Right cardiac atrium (tissue), 5 donors: ENCODE measurements around the gene IGFBP5. TPM values are rescaled to one million over a fixed set of nuclear protein-coding genes. Genes with fewer than 3 reads are reported as not detected.

Source experiments
- ATAC-seq, 2 donors: fragments of 200-7000 bp; cut with Tn5 transposase; one replicate each; pipeline versions ENCODE4 v1.8.0 to v1.9.1; 2020; ENCODE audit warnings: moderate library complexity in 2 of 2, mild to moderate bottlenecking in 1 of 2
- DNase-seq, 3 donors: peaks; one replicate each; pipeline ENCODE4 v3.0.0-alpha.2; 2020
- H3K27ac ChIP-seq: one replicate; pipeline ENCODE4 v1.5.1; 2013; ENCODE audit warnings: mild to moderate bottlenecking, low read length, control low read depth, moderate library complexity
- H3K27me3 ChIP-seq: one replicate; pipeline ENCODE4 v1.6.1; 2013; ENCODE audit not compliant: control insufficient read depth, insufficient read depth
- H3K4me1 ChIP-seq: one replicate; pipeline ENCODE4 v1.6.1; 2013; ENCODE audit warnings: low read length; ENCODE audit not compliant: control insufficient read depth, insufficient read depth
- H3K4me3 ChIP-seq: one replicate; pipeline ENCODE4 v1.5.1; 2013; ENCODE audit warnings: low read length, control low read depth
- H3K9me3 ChIP-seq: one replicate; pipeline ENCODE4 v1.6.1; 2013; ENCODE audit warnings: low read length; ENCODE audit not compliant: control insufficient read depth
- WGBS: extraction: QIAGEN DNeasy Blood & Tissue Kit; methylation state at CpG from one replicate; pipeline ENCODE4 v1.1.7; 2013; 5-methylcytosine and 5-hydroxymethylcytosine counted together
- intact Hi-C, 4 donors: fragments of 100-400 bp; cut with DNase I; formaldehyde crosslinking; loops; one replicate each; pipeline versions ENCODE4 v1.11.0 to v1.14.0; 2022 to 2023
- polyA plus RNA-seq: library from polyadenylated mRNA; stranded (reverse); fragments of 200-250 nt; gene quantifications from one replicate; pipeline ENCODE4 v1.2.3, GENCODE V29; 2013
- total RNA-seq, 4 donors: library from RNA; stranded (reverse); fragmentation: NEBNext Ultra II Directional; extraction: Animal tissue kit (Norgen Biotek cat#: 25700); gene quantifications; one replicate each; pipeline ENCODE4 v1.2.1, GENCODE V29; 2021
- donor health status: healthy with polysubstance abuse.
- donor health status: DM: no; HTN: yes; CAD: no.
- donor health status: DM: no; HTN: no; CAD: no.
- donor health status: DM: no; HTN: yes; CAD: no; lungs with severe emphysema.
- donor health status: DM: yes; HTN: yes; CAD: no.

The IGFBP5 gene
- total and polyA plus RNA-seq, 5 donors: 162 to 409 (median 300) TPM

DNA sequence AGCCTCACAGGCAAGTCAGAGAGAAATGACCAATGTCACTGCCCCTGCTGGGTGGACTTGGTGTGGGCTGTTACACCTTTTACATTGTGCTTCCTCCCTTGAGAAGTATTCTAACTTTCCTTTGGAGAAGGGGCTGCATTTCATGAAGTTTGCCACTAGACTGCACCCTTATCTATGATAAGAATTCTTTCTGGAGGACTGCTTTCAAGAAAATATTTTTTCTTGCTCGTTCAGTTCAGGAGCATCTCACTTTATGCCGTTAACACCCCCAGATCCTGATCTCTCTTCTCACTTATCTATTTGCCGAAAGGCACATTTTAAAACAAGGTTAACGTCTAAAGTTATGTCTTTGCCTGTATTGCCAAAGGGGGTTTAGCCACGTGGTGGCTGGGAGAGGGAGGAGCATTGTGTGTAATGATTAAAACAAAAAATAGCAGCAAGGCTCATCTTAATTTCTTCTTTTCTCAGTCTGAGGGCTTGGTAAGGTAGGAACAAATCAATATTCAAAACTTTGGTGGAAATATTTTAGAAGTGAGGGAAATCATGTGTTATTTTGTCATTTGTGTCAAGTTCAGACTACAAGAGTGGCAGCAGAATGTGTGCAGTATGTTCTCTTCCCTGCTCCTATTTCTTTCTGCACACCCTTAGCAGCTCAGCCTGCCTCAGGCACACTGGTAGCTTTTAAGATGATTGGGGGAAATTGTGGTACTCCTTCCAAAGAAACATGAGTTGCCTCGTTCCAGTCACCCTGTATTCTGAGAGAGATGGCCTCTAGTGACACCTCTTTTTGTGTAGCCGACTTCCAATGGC lies 1.6 kb upstream of the IGFBP5 start:
- Histone ChIP-seq H3K4me3 (no peak overlapping the region), H3K4me1 (peaks cover 1% of the 10 kb centered on the region), H3K27ac (peak overlapping the region; percentile 43), H3K9me3 (no peaks in the 10 kb centered on the region), H3K27me3 (no peaks in the 10 kb centered on the region)
- no peak for DNase-seq
- no peak for ATAC-seq
- intact Hi-C loops: loop anchor here (5.0 to 10.0 kb wide), 11 partner anchors 75 to 1018 kb away; no protein-coding TSS in a partner anchor
- WGBS: 28% methylated on average over 7 of the region's 7 CpGs

DNA sequence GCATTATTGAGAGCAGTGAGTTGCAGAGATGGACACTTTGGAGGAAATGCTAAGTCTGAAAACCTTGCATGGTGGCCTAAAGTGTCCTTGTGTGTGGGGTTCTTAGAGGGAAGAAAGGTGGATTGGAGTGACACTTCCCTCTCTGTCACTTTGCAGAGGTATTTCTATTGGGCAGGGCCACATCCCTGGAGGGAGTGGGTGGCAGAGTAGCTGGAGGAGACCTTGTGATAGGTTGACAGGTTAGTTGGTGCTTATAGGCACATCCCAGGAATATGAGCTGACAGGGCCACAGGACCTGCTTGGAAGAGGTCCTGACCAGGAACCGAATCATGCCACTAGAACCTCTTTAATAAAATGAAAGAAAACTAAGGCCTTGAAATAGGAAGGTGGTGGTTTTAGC lies 972 bp upstream of the IGFBP5 start:
- Histone ChIP-seq H3K27ac (no peak overlapping the region), H3K4me3 (no peak overlapping the region), H3K9me3 (no peaks in the 10 kb centered on the region), H3K27me3 (no peaks in the 10 kb centered on the region), H3K4me1 (peaks cover 1% of the 10 kb centered on the region)
- ATAC-seq: no peak
- DNase-seq: no peak
- WGBS: 73% methylated on average over 1 of the region's 1 CpG
- intact Hi-C loops: loop anchor here (5.0 to 10.0 kb wide), 11 partner anchors 76 to 1018 kb away; no protein-coding TSS in a partner anchor

DNA sequence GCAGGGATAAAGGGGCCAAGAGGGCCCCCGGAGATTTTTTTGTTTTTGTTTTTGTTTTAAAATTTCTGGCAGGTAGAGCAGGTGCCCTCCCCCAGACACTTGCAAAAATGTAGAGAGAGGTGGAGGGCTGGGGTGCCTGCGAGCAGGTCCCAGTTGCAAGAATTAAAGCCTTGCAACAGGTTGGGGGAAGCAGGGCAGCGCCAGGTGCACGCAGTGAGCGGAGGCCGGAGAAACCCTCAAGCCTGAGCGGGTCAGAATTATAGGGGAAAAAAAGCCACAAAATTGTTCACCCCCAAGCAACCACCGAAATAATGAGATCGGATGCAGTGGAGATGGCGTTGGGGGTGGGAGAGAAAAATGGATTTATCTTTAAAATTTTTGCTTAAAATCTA lies 527 bp downstream of the IGFBP5 start:
- intact Hi-C loops: loop anchor here (5.0 to 10.0 kb wide), 12 partner anchors 77 to 1020 kb away; no protein-coding TSS in a partner anchor
- WGBS: 3% methylated on average over 10 of the region's 10 CpGs
- peaks cover 3% of the 10 kb centered on the region for H3K4me1 ChIP-seq
- H3K27ac ChIP-seq: peak overlapping the region; percentile 48
- DNase-seq (no peak), ATAC-seq (no peak)
- no peaks in the 10 kb centered on the region for H3K27me3 ChIP-seq
- H3K4me3 ChIP-seq: peak overlapping the region; percentile 33
- H3K9me3 ChIP-seq: no peaks in the 10 kb centered on the region

DNA sequence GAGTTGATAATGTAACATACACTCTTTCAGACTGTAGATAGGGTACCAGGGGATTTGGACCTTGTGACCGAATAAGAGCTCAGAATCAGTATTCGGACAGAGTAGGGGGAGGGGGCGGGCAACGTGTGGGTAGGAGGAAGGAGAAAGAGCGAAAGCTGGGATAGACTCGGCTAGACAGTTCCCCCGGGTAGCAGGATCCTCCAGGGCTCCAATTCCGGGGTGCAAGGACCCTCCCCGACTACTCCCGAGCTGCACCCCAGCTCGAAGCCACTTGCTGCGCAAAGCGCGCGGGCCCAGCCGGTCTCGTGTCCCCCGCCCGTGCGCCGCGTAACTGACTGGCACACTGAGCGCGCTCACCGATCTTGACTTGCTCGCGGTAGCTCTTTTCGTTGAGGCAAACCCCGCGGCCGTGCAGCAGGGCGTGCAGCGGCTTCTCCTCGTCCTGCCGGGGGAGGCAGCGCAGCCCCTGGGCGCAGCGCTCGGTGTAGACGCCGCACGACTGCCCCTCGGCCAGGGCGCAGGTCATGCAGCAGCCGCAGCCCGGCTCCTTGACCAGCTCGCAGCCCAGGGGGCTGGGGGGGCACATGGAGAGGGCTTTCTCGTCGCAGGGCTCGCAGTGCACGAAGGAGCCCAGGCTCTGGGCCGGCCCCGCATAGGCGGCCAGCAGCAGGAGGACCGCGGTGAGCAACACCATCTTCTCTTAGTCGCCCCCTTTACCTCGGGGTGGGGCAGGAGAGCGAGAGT lies 1.1 kb downstream of the IGFBP5 start:
- Histone ChIP-seq H3K27me3 (no peaks in the 10 kb centered on the region), H3K4me3 (peak overlapping the region; percentile 33), H3K9me3 (no peaks in the 10 kb centered on the region), H3K4me1 (peaks cover 6% of the 10 kb centered on the region), H3K27ac (peak overlapping the region; percentile 48)
- WGBS: under 1% methylated on average over 59 of the region's 59 CpGs
- peak; percentile 65 to 87 (median 86) for DNase-seq
- ATAC-seq: peak; percentile 10 to 12
- intact Hi-C loops: loop anchor here (5.0 to 10.0 kb wide), 7 partner anchors 291 to 1021 kb away; no protein-coding TSS in a partner anchor

DNA sequence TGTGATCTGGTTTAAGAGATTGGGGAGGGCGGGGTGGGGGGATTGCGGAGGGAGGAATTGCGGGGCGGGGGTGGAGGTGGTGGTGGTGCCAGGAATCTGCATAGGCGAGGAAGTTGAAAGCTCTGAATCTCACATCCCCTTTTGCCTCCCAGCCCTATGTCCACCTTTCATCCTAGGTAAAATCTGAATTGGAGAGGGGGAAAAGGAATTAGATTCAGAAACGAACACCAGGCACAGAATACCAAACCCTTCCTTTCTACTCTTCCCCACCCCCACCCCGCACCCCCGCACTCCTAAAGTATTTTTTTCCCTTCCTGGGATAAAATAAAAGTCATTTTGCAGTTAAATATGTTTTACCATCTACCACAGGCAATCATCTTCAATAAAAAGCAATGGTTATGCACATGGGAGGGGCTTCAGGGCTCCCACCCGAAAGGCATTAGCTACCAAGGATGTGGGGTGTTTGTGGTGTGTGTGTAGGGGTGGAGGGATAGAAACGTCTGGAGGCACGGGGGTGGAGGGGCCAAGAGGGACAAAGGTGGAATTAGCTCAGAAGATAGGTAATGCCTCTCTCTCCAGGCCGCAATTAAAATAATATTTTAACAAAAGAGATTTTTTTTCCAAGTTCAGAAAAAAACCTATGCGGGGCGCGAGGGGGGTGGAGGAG lies 1.8 kb downstream of the IGFBP5 start:
- H3K4me3 ChIP-seq: peak overlapping the region; percentile 33
- peak overlapping the region; percentile 48 for H3K27ac ChIP-seq
- H3K9me3 ChIP-seq: no peaks in the 10 kb centered on the region
- H3K4me1 ChIP-seq: peaks cover 13% of the 10 kb centered on the region
- H3K27me3 ChIP-seq: no peaks in the 10 kb centered on the region
- ATAC-seq: no peak
- no peak for DNase-seq
- intact Hi-C loops: loop anchor here (5.0 to 10.0 kb wide), 7 partner anchors 291 to 1021 kb away; no protein-coding TSS in a partner anchor
- WGBS: 4% methylated on average over 15 of the region's 15 CpGs

DNA sequence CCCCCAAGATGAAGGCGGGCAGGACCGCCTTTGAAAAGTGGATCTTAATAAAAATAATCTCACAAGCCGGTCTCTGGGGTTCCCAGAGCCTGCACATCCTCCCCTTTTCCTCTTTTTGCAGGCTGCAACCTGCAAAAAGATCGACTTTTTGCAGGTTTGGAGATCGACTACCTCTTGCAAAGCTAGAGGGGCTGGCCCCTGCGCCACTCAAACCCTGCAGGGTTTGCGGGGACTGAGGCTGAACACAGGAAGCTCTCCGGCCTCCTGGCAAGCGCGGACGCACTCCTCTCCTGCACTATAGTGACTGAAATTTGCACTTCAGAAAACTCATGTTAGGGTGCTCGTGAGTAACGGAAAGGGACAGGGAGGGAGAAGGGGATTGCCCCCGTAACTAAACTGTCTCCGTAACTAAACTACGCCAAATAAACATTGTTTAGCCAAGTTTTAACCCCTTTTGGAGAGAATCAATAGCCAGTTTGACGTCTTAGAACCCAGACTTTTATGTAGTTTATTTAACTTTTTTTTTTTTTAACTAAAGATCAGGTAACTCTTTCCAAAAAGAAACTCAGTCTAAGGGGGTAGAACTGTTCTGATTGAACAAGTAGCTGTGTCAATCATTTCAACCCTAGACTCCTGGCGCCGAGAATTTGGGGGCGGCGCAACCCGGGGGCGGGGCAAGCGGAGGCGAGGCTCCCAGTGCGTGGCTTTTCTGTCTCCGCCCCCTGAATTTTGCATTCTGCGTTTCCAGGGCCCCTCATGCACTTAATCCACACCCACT lies 2.5 kb downstream of the IGFBP5 start:
- under 1% methylated on average over 28 of the region's 28 CpGs for WGBS
- peak overlapping the region; percentile 33 for H3K4me3 ChIP-seq
- ATAC-seq (peak; percentile 62 to 67), DNase-seq (peak; percentile 83 to 96 (median 95))
- H3K4me1 ChIP-seq: peaks cover 13% of the 10 kb centered on the region
- intact Hi-C loops: loop anchor here (5.0 to 10.0 kb wide), 7 partner anchors 292 to 1022 kb away; no protein-coding TSS in a partner anchor
- H3K9me3 ChIP-seq: no peaks in the 10 kb centered on the region
- no peaks in the 10 kb centered on the region for H3K27me3 ChIP-seq
- H3K27ac ChIP-seq: peak overlapping the region; percentile 88

DNA sequence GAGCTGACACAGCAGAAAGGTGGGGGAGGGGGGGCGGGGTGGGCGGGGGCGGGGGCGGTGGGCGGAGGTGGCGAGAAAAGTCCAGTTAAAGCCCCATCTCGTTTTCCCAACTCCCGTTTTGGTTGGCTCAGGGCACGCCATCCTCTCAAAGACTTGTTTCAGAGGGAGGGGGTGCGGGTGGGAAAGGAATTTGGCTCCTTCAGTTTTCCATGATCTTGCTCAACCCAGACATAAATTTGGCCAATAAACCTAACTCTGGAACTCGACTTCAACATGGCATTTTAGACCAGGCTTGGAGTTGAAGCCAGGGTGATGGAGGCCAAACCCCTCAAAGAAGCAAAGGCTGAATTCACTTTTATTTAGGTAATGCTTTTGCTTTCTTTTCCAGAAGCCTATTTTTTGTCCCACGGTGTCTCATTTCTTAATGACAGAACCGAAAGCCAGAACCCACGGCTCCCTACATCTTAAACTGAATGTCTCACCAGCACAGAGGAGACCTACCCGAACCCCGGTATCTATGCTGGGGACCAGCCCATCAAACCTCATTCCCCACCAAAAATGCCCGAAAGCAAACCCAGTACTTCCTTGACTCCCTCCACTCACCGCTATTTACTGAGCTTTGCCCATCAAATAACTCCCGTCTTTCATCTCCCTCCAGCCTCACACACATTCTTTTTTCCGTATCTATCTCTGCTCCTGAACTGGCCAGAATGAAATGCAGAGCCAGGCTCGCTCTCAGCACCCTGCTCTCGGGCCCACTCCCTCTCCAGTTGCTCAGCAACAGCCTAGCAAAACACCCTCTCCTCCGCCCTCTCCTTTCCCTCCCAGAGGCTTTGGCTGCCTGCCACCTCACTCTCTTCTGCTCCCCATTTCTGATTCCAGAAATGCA lies 4.3 kb downstream of the IGFBP5 start:
- H3K4me1 ChIP-seq: peaks cover 13% of the 10 kb centered on the region
- DNase-seq (peak; percentile 90 to 94 (median 93)), ATAC-seq (peak; percentile 84 to 85)
- 13% methylated on average over 23 of the region's 23 CpGs for WGBS
- no peaks in the 10 kb centered on the region for H3K9me3 ChIP-seq
- H3K27ac ChIP-seq: peak overlapping the region; percentile 94
- peak overlapping the region; percentile 53 for H3K4me3 ChIP-seq
- intact Hi-C loops: loop anchor here (5.0 to 10.0 kb wide), 7 partner anchors 294 to 1024 kb away; no protein-coding TSS in a partner anchor
- no peaks in the 10 kb centered on the region for H3K27me3 ChIP-seq

DNA sequence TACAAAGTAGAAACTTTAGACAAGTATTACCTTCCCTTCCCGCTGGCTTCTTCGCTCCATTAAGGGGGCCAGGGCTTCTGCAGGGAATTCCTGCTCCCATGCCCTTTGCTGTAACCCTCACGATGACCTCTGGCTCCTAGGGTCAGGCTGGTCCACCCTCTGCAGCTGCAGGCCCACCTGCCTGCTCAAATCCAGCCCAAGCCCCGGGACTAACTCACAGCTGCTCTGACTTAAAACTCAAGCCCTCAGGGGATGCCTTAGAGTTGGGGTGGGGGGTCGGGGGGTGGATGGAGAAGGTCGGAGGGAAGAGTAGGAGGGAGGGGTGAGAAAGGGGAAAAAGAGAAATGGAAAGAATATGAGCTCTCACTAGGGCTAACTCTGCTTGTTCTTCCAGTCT lies 4.9 kb downstream of the IGFBP5 start:
- no peak for DNase-seq
- H3K27me3 ChIP-seq: no peaks in the 10 kb centered on the region
- H3K4me1 ChIP-seq: peaks cover 12% of the 10 kb centered on the region
- WGBS: 35% methylated on average over 6 of the region's 6 CpGs
- intact Hi-C loops: loop anchor here (5.0 to 10.0 kb wide), 7 partner anchors 294 to 1024 kb away; no protein-coding TSS in a partner anchor
- no peak for ATAC-seq
- no peaks in the 10 kb centered on the region for H3K9me3 ChIP-seq
- peak overlapping the region; percentile 53 for H3K4me3 ChIP-seq
- peak overlapping the region; percentile 50 for H3K27ac ChIP-seq

DNA sequence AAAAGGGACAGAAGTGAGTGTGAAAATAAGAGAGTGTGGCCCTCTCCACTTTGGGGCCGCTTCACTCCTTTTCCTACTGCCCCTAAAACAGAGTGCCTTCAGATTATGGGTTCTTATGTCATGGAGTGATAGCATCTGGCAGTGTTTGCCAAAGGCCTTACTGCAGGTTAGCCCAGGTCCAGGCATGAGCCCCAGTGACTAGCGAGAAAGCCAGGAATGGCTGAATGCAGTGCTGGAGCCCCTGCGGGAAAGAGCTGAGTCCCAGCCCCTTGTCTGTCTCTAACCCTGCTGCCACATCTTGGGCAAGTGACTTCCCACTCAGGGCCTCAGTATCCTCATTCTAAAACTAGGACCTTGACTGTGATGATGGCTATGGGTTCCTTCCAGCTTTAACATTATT lies 6.0 kb downstream of the IGFBP5 start:
- H3K4me1 ChIP-seq: peaks cover 14% of the 10 kb centered on the region
- ATAC-seq: no peak
- intact Hi-C loops: loop anchor here in 2 of 4 donors (5.0 to 10.0 kb wide), 2 partner anchors 823 to 1025 kb away; no protein-coding TSS in a partner anchor

More for the DNA sequence above, 6.0 kb downstream of the IGFBP5 start:
- H3K9me3 ChIP-seq: no peaks in the 10 kb centered on the region
- no peaks in the 10 kb centered on the region for H3K27me3 ChIP-seq
- no peak for DNase-seq
- 82% methylated on average over 3 of the region's 3 CpGs for WGBS
- H3K27ac ChIP-seq: peak overlapping the region; percentile 63
- no peak overlapping the region for H3K4me3 ChIP-seq
